ENCODE measurements around the gene KPNA2. TPM values are rescaled to one million over a fixed set of nuclear protein-coding genes. Genes with fewer than 3 reads are reported as not detected.
"Not testable (repeated sequence)": the region's sequence is repeated elsewhere in the genome, so short reads cannot be mapped to it uniquely, and the experiment has no call there.

KPNA2 gene
- polyA plus RNA-seq, 1 experiment = 151 TPM

- Histone ChIP-seq H3K4me3 (ENCODE audit: low read depth, low read length) (no peak overlapping the region), H3K27ac (ENCODE audit: low read depth, low read length) (peak overlapping the region; percentile 31), H3K9me3 (ENCODE audit: control insufficient read depth, insufficient read depth, low read length) (no peaks in the 10 kb centered on the region), H3K27me3 (ENCODE audit: control insufficient read depth, insufficient read depth, low read length) (no peaks in the 10 kb centered on the region)
- ChIA-PET POLR2A (no interaction called here), CTCF (no interaction called here)
- no peak for DNase-seq (ENCODE audit: low read depth, low spot score)
- TF ChIP-seq CTCF (IDR thresholded peaks at IDR 0.05; ENCODE audit: low read depth, low read length) = no peak
Observed at GRCh38 chr17:68061512-68062313, 26.2 kb downstream of the KPNA2 start.

- CTCF ChIA-PET = interaction anchor here (0.6 kb wide), 1 partner anchor 39 kb away, joined by 4 read pairs; no protein-coding TSS in a partner anchor
- POLR2A ChIA-PET; H3K9me3 ChIP-seq (ENCODE audit: control insufficient read depth, insufficient read depth, low read length); H3K4me3 ChIP-seq (ENCODE audit: low read depth, low read length); H3K27me3 ChIP-seq (ENCODE audit: control insufficient read depth, insufficient read depth, low read length); H3K27ac ChIP-seq (ENCODE audit: low read depth, low read length); DNase-seq (ENCODE audit: low read depth, low spot score): not testable (repeated sequence)
Observed at GRCh38 chr17:68065366-68065765, 29.8 kb downstream of the KPNA2 start.

GRCh38 chr17:68068512-68068911 lies 33.0 kb downstream of the KPNA2 start:
- POLR2A ChIA-PET; H3K4me3 ChIP-seq (ENCODE audit: low read depth, low read length); H3K27ac ChIP-seq (ENCODE audit: low read depth, low read length); DNase-seq (ENCODE audit: low read depth, low spot score); H3K27me3 ChIP-seq (ENCODE audit: control insufficient read depth, insufficient read depth, low read length); H3K9me3 ChIP-seq (ENCODE audit: control insufficient read depth, insufficient read depth, low read length): not testable (repeated sequence)
- CTCF ChIA-PET = interaction anchor here (1.1 kb wide), 1 partner anchor 12 kb away, joined by 3 read pairs; no protein-coding TSS in a partner anchor

- H3K27me3 ChIP-seq (ENCODE audit: control insufficient read depth, insufficient read depth, low read length); CTCF ChIA-PET; DNase-seq (ENCODE audit: low read depth, low spot score); H3K9me3 ChIP-seq (ENCODE audit: control insufficient read depth, insufficient read depth, low read length); H3K27ac ChIP-seq (ENCODE audit: low read depth, low read length); H3K4me3 ChIP-seq (ENCODE audit: low read depth, low read length); POLR2A ChIA-PET: not testable (repeated sequence)
Observed at GRCh38 chr17:68070582-68071444, 35.3 kb downstream of the KPNA2 start.

GRCh38 chr17:68074279-68074678 lies 38.7 kb downstream of the KPNA2 start:
- POLR2A ChIA-PET = no interaction called here
- no peak for DNase-seq (ENCODE audit: low read depth, low spot score)
- Histone ChIP-seq H3K9me3 (ENCODE audit: control insufficient read depth, insufficient read depth, low read length) (no peaks in the 10 kb centered on the region), H3K4me3 (ENCODE audit: low read depth, low read length) (no peak overlapping the region), H3K27ac (ENCODE audit: low read depth, low read length) (no peak overlapping the region), H3K27me3 (ENCODE audit: control insufficient read depth, insufficient read depth, low read length) (no peaks in the 10 kb centered on the region)
- CTCF ChIA-PET = interaction anchor here (0.6 kb wide), 1 partner anchor 103 kb away, joined by 4 read pairs; no protein-coding TSS in a partner anchor
- no peak for TF ChIP-seq CTCF (IDR thresholded peaks at IDR 0.05; ENCODE audit: low read depth, low read length)

GRCh38 chr17:68075953-68076607 lies 40.5 kb downstream of the KPNA2 start:
- H3K27me3 ChIP-seq (ENCODE audit: control insufficient read depth, insufficient read depth, low read length); CTCF ChIA-PET; H3K4me3 ChIP-seq (ENCODE audit: low read depth, low read length); H3K9me3 ChIP-seq (ENCODE audit: control insufficient read depth, insufficient read depth, low read length); H3K27ac ChIP-seq (ENCODE audit: low read depth, low read length): not testable (repeated sequence)
- peak; percentile 42 for DNase-seq (ENCODE audit: low read depth, low spot score)
- POLR2A ChIA-PET = interaction anchor here (0.5 kb wide), 1 partner anchor 26 kb away, joined by 3 read pairs; no protein-coding TSS in a partner anchor

- POLR2A ChIA-PET; H3K4me3 ChIP-seq (ENCODE audit: low read depth, low read length); CTCF ChIA-PET; H3K27me3 ChIP-seq (ENCODE audit: control insufficient read depth, insufficient read depth, low read length); DNase-seq (ENCODE audit: low read depth, low spot score); H3K27ac ChIP-seq (ENCODE audit: low read depth, low read length); H3K9me3 ChIP-seq (ENCODE audit: control insufficient read depth, insufficient read depth, low read length): not testable (repeated sequence)
Observed at GRCh38 chr17:68077498-68077897, 42.0 kb downstream of the KPNA2 start.

Data from AG04450 (cell line).